Measurements from ENCODE around the gene XG. TPM values are rescaled to one million over a fixed set of nuclear protein-coding genes. Genes with fewer than 3 reads are reported as not detected.
A peak's percentile ranks its signal among the peaks of the same experiment; 100 is the strongest.

XG gene
- total RNA-seq, 1 donor from 2014 or later: 0.63 TPM

- no peak for TF ChIP-seq CTCF (conservative IDR thresholded peaks at IDR 0.05)
- Mint-ChIP-seq H3K4me3 (peak within 1 kb of the TSS; percentile 74), H3K27ac (no peak within 1 kb of the TSS), H3K9me3 (peaks cover 5% of the 10 kb centered on the region), H3K4me1 (ENCODE audit: unreplicated experiment) (peaks cover 9% of the 10 kb centered on the region), H3K27me3 (peaks cover 10% of the 10 kb centered on the region), H3K36me3 (peaks cover 16% of the 10 kb centered on the region)
- DNase-seq (ENCODE audit: extremely low spot score, unreplicated experiment): peak; percentile 84
These were observed 76.6 kb downstream of the XG start, which contains the start of gene GYG2 for GRCh38 chrX:2828344-2828958. TSS of gene GYG2 (plus strand) at chrX:2828930. CDS start at chrX:2830189, 1,259 bp downstream.

GRCh38 chrX:2828959-2829411, 77.1 kb downstream of the XG start:
- Mint-ChIP-seq H3K36me3 (peaks cover 22% of the 10 kb centered on the region), H3K27me3 (peaks cover 10% of the 10 kb centered on the region), H3K4me1 (ENCODE audit: unreplicated experiment) (peaks cover 9% of the 10 kb centered on the region), H3K27ac (no peak overlapping the region), H3K4me3 (peak overlapping the region; percentile 74), H3K9me3 (peaks cover 5% of the 10 kb centered on the region)
- peak; percentile 72 for DNase-seq (ENCODE audit: extremely low spot score, unreplicated experiment)
- no peak for TF ChIP-seq CTCF (conservative IDR thresholded peaks at IDR 0.05)

DNA sequence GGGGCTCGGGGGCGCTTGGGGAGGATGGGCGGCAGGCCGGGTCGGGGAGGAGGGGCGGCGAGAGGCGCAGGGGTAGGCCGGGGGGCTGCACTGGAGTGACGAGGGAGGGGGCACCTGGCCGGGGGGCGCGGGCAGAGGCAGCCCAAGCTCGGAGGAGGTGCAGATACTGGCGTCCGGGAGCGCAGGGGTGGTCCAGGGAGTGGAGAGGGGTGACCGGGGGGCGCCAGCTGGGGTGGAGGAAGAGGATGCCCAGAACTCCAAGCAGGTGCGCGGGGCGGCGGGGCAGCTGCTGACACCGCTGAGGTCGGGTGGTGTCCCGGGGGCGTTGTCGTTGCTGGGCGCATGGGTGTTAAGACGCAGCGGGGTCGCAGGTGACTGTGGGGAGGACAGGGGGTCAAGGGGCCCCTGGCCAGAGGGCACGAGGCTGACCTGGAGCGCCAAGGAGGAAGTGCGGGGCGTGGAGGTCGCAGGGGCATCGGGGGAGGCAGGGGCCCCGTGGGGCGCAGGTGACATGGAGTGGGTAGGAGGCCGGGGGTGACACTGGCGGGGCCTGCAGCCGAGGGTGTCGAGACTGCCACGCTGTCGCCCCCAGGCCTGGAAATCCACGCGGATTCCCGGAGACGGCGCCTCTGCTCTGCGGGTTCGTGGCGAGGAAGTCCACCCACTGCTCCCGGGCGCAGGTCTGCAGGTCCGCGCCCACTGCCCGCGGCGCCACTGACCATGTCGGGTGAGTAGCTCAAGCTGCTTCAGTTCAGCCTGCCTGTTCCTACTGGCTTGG, 77.8 kb downstream of the XG start:
- Mint-ChIP-seq H3K4me1 (ENCODE audit: unreplicated experiment) (peaks cover 9% of the 10 kb centered on the region), H3K36me3 (peaks cover 29% of the 10 kb centered on the region), H3K27me3 (peaks cover 10% of the 10 kb centered on the region), H3K27ac (no peak overlapping the region), H3K9me3 (peaks cover 5% of the 10 kb centered on the region), H3K4me3 (peak overlapping the region; percentile 76)
- no peak for TF ChIP-seq CTCF (conservative IDR thresholded peaks at IDR 0.05)
- DNase-seq (ENCODE audit: extremely low spot score, unreplicated experiment): peak; percentile 64

- H3K27me3 Mint-ChIP-seq: peaks cover 10% of the 10 kb centered on the region
- H3K4me1 Mint-ChIP-seq (ENCODE audit: unreplicated experiment): peaks cover 9% of the 10 kb centered on the region
- TF ChIP-seq CTCF (conservative IDR thresholded peaks at IDR 0.05): no peak
- peaks cover 13% of the 10 kb centered on the region for H3K9me3 Mint-ChIP-seq
- peaks cover 44% of the 10 kb centered on the region for H3K36me3 Mint-ChIP-seq
- peak overlapping the region; percentile 60 for H3K4me3 Mint-ChIP-seq
- H3K27ac Mint-ChIP-seq: peak overlapping the region; percentile 14
- peak; percentile 20 for DNase-seq (ENCODE audit: extremely low spot score, unreplicated experiment)
These were observed 79.8 kb downstream of the XG start for GRCh38 chrX:2831471-2832228.

DNA sequence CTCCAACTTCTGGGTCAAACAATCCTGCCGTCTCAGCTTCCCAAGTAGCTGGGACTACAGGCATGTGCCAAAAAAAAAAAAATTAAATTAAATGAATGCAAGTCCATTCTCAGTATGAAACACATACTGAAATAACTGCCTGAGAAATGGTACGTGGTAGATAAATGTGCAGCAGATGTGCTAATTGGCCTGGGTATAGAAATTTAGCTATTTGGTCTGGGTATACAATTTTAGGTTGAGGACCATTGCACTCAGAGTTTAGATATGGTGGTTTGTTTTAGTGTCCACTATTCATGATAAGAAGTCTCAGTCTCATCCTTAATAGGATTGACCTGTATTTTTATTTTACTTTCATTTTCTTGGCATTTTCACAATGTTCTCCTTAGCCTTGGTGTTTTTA, 86.1 kb downstream of the XG start:
- TF ChIP-seq CTCF (conservative IDR thresholded peaks at IDR 0.05): no peak
- no peak for DNase-seq (ENCODE audit: extremely low spot score, unreplicated experiment)
- peaks cover 21% of the 10 kb centered on the region for H3K9me3 Mint-ChIP-seq
- no peak overlapping the region for H3K27ac Mint-ChIP-seq
- peaks cover 67% of the 10 kb centered on the region for H3K36me3 Mint-ChIP-seq
- H3K4me3 Mint-ChIP-seq: no peak overlapping the region
- H3K4me1 Mint-ChIP-seq (ENCODE audit: unreplicated experiment): no peaks in the 10 kb centered on the region
- H3K27me3 Mint-ChIP-seq: peaks cover 7% of the 10 kb centered on the region

All from type B pancreatic cell (in vitro differentiated cells).